HG03159 (cell line): ENCODE results near the gene PCNA.

Experiments
- ATAC-seq: cut with Tn5 transposase; IDR thresholded peaks from one replicate; pipeline ENCODE4 v1.9.1; 2021; ENCODE audit warnings: mild to moderate bottlenecking, moderate library complexity; ENCODE audit not compliant: unreplicated experiment

Gene PCNA

GRCh38 chr20:5119435-5120184 lies at the start of gene PCNA:
PCNA (minus strand) TSS chr20:5119958; CDS start chr20:5119798, 160 bp downstream.
- ATAC-seq: peak; percentile 95

GRCh38 chr20:5168651-5169396 lies 49.1 kb upstream of the PCNA start:
- no peak for ATAC-seq

GRCh38 chr20:5164645-5165625 lies 45.2 kb upstream of the PCNA start:
- no peak for ATAC-seq

DNA sequence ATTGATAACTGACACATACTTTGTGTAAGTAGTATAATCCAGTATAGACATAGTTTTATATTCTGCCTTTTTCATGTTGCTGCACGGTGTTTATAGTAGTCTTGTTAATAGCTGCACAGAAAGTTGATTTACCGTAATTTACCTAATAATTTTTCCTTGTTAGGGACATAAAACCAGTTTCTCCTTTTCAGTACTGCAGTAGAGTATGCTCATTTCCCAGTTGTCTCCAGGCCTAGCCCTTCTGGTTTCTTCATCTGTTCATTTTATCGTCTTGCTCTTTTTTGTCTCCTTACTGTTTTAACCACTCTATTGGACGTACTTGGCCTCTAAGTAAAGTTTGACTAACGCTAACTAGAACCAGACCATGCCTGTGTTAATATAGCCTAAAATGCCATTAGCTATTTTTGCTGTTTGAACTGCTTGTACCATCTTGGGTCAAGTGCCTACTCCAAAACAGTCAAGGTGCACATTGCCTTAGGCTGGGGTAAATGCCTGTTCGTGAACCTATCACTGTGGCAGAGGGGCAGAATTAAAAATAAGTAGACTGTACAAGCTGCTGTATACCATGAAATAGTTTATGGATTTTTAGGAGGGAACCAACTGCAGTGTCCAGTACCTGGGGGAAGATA lies 41.9 kb upstream of the PCNA start:
- no peak for ATAC-seq

DNA sequence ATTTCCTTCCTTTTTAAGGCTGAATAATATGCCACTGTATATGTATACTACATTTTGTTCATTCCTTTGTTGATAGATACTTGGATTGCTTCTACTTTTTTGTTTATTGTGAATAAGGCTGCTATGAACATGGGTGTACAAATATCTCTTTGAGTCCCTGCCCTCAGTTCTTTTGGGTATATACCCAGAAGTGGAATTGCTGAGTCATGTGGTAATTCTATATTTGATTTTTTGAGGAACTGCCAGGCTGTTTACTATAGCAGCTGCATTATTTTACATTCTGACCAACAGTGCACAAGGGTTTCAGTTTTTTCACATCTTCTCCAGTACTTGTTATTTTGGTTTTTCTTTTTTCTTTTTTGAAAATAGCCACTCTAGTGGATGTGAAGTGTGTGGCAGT lies 41.1 kb upstream of the PCNA start:
- no peak for ATAC-seq

GRCh38 chr20:5159928-5160327 lies 40.2 kb upstream of the PCNA start:
- no peak for ATAC-seq

DNA sequence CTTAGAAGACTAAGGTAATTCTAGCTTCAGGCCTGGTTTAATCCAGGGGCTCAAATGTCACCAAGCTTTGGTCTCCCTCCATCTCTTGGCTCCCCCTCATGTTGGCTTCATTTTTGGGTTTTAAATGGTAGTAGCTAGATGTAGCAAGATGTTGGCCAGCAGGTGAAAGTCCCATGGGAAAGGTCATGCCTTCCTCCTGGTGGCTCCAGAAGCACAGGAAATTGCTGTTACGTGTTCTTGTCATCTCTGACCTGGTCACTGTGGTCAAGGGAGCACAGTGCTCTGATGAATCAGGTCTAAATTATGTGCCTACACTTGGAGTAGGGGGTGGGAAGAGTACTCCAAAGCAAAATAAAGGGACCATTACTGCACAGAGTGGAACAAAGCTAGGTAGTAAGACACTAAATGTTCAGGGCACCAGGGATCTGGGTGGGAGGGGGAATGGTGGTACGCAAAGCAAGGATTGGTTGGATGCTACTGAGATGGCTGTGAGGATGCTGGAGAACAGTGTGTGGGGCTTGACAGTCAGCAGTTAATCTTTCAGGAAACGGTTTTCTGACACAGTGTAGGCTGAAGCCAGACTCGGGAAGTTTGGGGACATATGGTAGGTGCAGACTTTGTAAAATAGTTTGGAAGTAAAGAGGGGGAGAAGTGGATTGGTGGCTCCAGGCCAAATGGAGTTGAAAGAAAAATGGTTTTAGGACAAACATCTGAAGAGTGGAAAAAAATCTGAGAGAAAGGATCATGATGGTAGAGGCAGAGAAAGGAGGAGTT lies 37.1 kb upstream of the PCNA start:
- ATAC-seq: no peak

DNA sequence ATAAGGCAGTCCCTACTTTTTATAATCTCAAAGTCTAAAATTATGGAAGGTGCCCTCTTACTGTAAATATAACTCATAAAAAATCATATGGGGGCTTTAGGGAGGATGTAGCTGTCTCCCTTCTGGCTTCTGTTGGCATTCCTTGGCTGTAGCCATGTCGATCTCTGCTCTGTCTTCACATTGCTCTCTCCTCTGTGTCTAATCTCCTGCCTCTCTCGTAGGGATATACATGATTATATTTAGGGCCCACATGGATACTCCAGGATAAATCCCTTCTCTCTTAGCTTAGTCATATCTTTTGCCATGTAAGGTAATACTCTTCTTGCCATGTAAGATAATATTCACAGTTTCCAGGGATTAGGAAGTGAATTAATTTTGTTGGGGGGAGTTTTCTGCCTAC lies 35.6 kb upstream of the PCNA start:
- ATAC-seq: no peak

- ATAC-seq: no peak
These were observed 34.8 kb upstream of the PCNA start for GRCh38 chr20:5154543-5154925.

GRCh38 chr20:5153612-5154542 lies 34.1 kb upstream of the PCNA start:
- no peak for ATAC-seq

DNA sequence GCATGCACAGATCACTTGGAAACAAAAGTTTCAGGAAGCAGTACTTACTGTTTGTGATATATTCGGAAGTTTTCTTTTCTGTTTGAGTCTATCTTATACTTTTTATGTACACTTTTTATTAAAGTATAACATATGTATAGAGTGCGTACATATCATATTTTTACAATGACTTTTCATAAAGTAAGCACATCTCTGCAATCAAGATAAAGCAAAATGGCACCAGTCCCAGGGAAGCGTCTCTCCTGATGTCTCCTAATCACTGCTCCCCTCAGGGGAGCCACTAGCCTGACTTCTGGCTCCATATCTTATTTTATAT lies 33.4 kb upstream of the PCNA start:
- no peak for ATAC-seq

DNA sequence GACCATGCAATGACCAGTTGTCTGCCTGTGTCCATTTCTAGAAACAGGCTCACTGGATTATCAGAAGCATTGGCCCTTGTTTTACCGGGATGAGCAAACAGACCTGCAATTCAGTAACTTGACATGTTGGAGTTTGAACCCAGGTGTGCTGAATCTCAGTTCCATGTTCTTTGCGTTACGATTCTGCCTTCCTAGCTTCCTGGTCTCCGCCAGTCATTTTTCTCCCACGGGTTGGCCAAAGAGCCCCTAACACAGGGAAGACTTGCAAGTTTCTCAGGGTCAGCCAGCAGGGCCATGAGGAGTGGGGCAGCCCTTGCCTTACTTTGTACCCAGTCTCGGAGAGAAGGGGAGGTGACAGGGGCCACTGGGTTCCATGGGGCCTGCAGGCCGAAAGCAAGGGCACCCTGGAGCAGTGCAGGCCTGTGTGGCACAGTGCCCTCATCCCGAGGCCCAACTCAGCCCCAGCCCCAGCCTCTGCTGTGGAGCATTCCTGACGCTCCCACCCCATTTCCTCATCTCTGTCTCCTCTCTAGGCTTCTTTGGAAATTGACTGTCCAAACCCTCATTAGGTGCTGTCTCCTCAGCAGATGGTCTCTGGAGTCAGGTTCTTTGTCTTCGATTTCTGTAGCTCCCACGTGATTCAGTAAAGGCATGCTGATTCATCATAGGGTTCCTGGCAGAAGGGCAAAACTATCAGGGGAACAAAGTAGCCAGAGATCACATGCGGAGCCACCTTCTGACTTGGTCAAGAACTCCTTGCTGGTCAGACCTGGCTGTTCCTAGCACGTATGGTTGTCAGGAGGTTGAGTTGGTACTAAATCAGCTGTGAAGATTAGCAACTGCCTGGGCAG lies 30.7 kb upstream of the PCNA start:
- ATAC-seq: no peak

DNA sequence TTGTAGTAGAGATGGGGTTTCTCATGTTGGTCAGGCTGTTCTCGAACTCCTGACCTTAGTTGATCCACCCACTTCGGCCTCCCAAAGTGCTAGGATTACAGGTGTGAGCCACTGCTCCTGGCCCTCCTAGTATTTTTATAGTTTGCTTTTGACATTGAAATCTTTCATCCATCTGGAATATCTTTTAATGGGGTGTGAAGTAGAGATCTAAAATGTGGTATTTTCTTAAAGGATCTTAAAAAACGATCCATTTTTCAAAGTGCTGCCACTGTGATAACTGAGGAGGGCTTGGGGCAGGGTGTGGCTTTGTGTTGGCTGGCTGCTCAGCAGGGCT lies 30.1 kb upstream of the PCNA start:
- ATAC-seq: no peak

DNA sequence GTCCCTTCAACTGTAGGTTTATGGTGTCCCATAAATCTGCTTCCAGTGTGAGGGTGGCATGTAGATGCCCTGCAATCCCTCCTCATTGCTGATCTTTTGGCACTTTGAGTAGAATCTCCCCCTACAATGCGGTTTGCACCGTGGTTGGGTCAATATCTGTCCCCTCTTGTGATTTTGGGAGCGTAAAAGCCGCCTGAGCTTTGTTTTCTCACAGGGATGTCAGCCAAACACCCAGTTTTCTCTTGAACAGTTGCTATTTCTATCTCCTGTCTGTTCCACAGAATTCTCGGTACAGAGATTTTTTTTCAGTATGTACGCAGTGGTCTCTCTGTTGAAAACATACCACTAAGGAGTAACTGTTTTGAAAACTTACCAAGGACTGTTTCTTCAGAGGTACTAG lies 28.8 kb upstream of the PCNA start:
- ATAC-seq: no peak

GRCh38 chr20:5146871-5147592 lies 27.3 kb upstream of the PCNA start:
- ATAC-seq: no peak

GRCh38 chr20:5146099-5146668 lies 26.4 kb upstream of the PCNA start:
- ATAC-seq: no peak

DNA sequence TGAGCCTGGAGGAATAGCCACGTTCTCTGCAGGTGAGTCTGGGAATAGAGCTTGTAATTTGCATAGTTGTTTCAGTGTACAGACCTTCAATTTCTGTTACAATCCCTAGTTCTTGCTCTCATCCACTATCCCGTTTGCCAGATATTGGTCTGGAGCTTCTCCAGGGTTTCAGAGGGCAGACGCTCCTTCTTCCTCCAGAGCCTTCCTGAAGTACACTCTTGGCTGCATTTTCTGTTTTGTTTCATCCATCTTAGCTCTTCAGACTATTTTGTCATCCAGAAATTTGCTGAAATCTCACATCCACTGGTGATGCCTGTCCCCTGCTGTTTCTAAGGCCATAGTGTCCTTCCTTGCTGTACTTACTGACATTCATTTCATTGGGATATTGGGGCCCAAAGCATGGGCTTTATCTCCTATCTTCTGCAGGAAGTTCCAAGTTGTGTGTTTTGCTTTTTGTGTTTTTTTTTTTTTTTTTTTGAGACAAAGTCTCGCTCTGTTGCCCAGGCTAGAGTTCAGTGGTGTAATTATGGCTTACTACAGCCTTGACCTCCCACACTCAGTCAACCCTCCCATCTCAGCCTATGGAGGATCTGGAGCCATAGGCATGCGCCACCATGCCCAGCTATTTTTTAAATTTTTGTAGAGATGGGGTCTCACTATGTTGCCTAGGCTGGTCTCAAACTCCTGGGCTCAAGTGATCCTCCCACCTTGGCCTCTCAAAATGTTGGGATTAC lies 25.8 kb upstream of the PCNA start:
- ATAC-seq: no peak
